H1 (cell line): ENCODE measurements around the gene EMP2.

Experiments used
- RXRA ChIP-seq: IDR thresholded peaks from 2 replicates; pipeline ENCODE4 v1.6.1; 2011; ENCODE audit warnings: low read depth, mild to moderate bottlenecking, low read length, moderate library complexity; ENCODE audit not compliant: insufficient read depth
- YY1 ChIP-seq: IDR thresholded peaks from 2 replicates; pipeline ENCODE4 v1.6.1; 2011; ENCODE audit warnings: low read depth, mild to moderate bottlenecking, low read length
- TF ChIP-seq, protein P1 (sequence below): IDR thresholded peaks from 2 replicates; pipeline ENCODE4 v1.6.1; 2012; ENCODE audit warnings: low read length, inconsistent platforms
- TF ChIP-seq, protein P2 (sequence below), 3 experiments: IDR thresholded peaks; 1 replicate in 2 of 3; 2 replicates in 1 of 3; pipeline versions ENCODE4 v1.5.1 to v1.6.1; 2011; ENCODE audit warnings: low read length in 3 of 3, mild to moderate bottlenecking in 3 of 3, inconsistent platforms in 2 of 3, low read depth in 1 of 3, moderate library complexity in 1 of 3; ENCODE audit not compliant: insufficient read depth in 1 of 3; ENCODE audit errors: control extremely low read depth in 1 of 3

DNA sequence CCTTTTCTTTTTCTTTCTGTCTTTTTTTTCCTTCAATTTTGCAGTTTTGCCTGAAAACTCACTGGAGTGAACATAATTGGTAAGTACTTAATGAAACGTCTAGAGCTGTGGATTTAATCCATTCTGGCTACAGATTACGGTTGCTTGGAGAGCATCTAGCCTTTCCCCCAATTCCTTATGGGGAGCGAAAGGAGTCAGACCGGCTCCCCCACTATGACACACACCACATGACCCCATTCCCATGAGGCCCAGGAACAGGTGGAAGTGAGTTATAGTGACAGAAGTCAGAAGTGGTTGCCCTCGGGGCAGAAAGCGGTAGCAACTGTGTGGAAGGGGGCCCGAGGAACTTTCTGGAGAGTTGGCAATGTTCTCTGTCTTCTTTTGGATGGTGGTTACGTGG, 41.2 kb downstream of the EMP2 start:
- TF ChIP-seq, protein P1, sequence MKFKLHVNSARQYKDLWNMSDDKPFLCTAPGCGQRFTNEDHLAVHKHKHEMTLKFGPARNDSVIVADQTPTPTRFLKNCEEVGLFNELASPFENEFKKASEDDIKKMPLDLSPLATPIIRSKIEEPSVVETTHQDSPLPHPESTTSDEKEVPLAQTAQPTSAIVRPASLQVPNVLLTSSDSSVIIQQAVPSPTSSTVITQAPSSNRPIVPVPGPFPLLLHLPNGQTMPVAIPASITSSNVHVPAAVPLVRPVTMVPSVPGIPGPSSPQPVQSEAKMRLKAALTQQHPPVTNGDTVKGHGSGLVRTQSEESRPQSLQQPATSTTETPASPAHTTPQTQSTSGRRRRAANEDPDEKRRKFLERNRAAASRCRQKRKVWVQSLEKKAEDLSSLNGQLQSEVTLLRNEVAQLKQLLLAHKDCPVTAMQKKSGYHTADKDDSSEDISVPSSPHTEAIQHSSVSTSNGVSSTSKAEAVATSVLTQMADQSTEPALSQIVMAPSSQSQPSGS = no peak
- TF ChIP-seq RXRA (no peak), YY1 (no peak)
- TF ChIP-seq, protein P2, sequence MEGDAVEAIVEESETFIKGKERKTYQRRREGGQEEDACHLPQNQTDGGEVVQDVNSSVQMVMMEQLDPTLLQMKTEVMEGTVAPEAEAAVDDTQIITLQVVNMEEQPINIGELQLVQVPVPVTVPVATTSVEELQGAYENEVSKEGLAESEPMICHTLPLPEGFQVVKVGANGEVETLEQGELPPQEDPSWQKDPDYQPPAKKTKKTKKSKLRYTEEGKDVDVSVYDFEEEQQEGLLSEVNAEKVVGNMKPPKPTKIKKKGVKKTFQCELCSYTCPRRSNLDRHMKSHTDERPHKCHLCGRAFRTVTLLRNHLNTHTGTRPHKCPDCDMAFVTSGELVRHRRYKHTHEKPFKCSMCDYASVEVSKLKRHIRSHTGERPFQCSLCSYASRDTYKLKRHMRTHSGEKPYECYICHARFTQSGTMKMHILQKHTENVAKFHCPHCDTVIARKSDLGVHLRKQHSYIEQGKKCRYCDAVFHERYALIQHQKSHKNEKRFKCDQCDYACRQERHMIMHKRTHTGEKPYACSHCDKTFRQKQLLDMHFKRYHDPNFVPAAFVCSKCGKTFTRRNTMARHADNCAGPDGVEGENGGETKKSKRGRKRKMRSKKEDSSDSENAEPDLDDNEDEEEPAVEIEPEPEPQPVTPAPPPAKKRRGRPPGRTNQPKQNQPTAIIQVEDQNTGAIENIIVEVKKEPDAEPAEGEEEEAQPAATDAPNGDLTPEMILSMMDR (IDR thresholded peaks at IDR 0.05; ENCODE audit: control extremely low read depth in 1 of 3, insufficient read depth in 1 of 3, low read depth in 1 of 3, low read length in 3 of 3) = no peak
